GM18507 (cell line): ENCODE data around the gene SEMA6C.
"Not testable (repeated sequence)": the region's sequence is repeated elsewhere in the genome, so short reads cannot be mapped to it uniquely, and the experiment has no call there.

Experiments
- DNase-seq: peaks from one replicate; pipeline ENCODE4 v3.0.0; 2011; ENCODE audit warnings: low read depth; ENCODE audit not compliant: insufficient read length; ENCODE audit errors: extremely low spot score
- FAIRE-seq: peaks from 2 replicates; lab custom pipeline; 2011; peaks lifted over from hg19 to GRCh38; lab: Jason Lieb, UNC

Gene SEMA6C

GRCh38 chr1:151133018-151133806, 13.2 kb downstream of the SEMA6C start:
- DNase-seq = no peak
- no peak for FAIRE-seq

GRCh38 chr1:151132335-151133017, 14.0 kb downstream of the SEMA6C start:
- DNase-seq (no peak), FAIRE-seq (no peak)

- FAIRE-seq (no peak), DNase-seq (no peak)
Observed at GRCh38 chr1:151131701-151132334, 14.6 kb downstream of the SEMA6C start.

- DNase-seq = peak; percentile 58
- peak; percentile 60 for FAIRE-seq
Observed at GRCh38 chr1:151130987-151131586, 15.3 kb downstream of the SEMA6C start.

GRCh38 chr1:151128800-151129199, 17.6 kb downstream of the SEMA6C start:
- FAIRE-seq = no peak

GRCh38 chr1:151124763-151125403, 21.5 kb downstream of the SEMA6C start:
- FAIRE-seq = no peak
- no peak for DNase-seq

More at GRCh38 chr1:151128800-151129199, 17.6 kb downstream of the SEMA6C start:
- no peak for DNase-seq

GRCh38 chr1:151113877-151114276, 32.6 kb downstream of the SEMA6C start:
- DNase-seq = no peak
- FAIRE-seq = no peak

- DNase-seq (no peak), FAIRE-seq (no peak)
Observed at GRCh38 chr1:151108331-151108730, 38.1 kb downstream of the SEMA6C start.

- no peak for DNase-seq
- no peak for FAIRE-seq
Observed at GRCh38 chr1:151106894-151107293, 39.5 kb downstream of the SEMA6C start.

- DNase-seq = no peak
- no peak for FAIRE-seq
Observed at GRCh38 chr1:151104630-151105029, 41.8 kb downstream of the SEMA6C start.

- FAIRE-seq = no peak
Observed at GRCh38 chr1:151098126-151098525, 48.3 kb downstream of the SEMA6C start.

GRCh38 chr1:151097426-151097825, 49.0 kb downstream of the SEMA6C start:
- not testable (repeated sequence) for FAIRE-seq, DNase-seq

More at GRCh38 chr1:151098126-151098525, 48.3 kb downstream of the SEMA6C start:
- no peak for DNase-seq

- FAIRE-seq = no peak
Observed at GRCh38 chr1:151085953-151086559, 60.4 kb downstream of the SEMA6C start.

More at GRCh38 chr1:151085953-151086559, 60.4 kb downstream of the SEMA6C start:
- no peak for DNase-seq
